A673 (cell line): Measurements from ENCODE around the gene ADAM12. TPM values are rescaled to one million over a fixed set of nuclear protein-coding genes. Genes with fewer than 3 reads are reported as not detected.

Experiments
- BruUV-seq: library from RNA; stranded (reverse); fragments of 400-500 nt; replicated peaks from 2 replicates; lab custom pipeline; 2021; lab: Mats Ljungman, UMichigan
- CTCF ChIA-PET: fragments of 300-600 bp; sonication (Branson Sonifier 250); formaldehyde crosslinking; loops from one replicate; lab custom pipeline; 2022; ENCODE audit warnings: antibody characterized with exemption; lab: Charles Lee
- POLR2A ChIA-PET: fragments of 300-600 bp; sonication (Branson Sonifier 250); formaldehyde crosslinking; loops from one replicate; lab custom pipeline; 2022; ENCODE audit warnings: antibody characterized with exemption; ENCODE audit not compliant: low non-redundant PET; lab: Charles Lee
- DNase-seq: peaks from one replicate; pipeline ENCODE4 v3.0.0-alpha.2; 2015; ENCODE audit warnings: low spot score
- H3K27ac ChIP-seq: fragments of 200-600 bp; sonication (generic); 2 replicates; pipeline ENCODE4 v1.5.1; 2016; ENCODE audit warnings: mixed run types, low read depth, mild to moderate bottlenecking, mixed read lengths, antibody characterized with exemption, low read length; ENCODE audit not compliant: poor library complexity, severe bottlenecking
- H3K27me3 ChIP-seq: fragments of 200-600 bp; sonication (generic); replicated peaks from 2 replicates; pipeline ENCODE4 v1.6.1; 2017; ENCODE audit warnings: mixed run types, low read depth, mild to moderate bottlenecking, mixed read lengths, antibody characterized with exemption, low read length; ENCODE audit not compliant: insufficient read depth, poor library complexity
- H3K36me3 ChIP-seq: fragments of 200-600 bp; sonication (generic); 2 replicates; pipeline ENCODE4 v1.6.1; 2016; ENCODE audit warnings: mixed run types, mild to moderate bottlenecking, mixed read lengths, antibody characterized with exemption, low read length; ENCODE audit not compliant: insufficient read depth, poor library complexity, severe bottlenecking
- H3K4me1 ChIP-seq: fragments of 200-600 bp; sonication (generic); 2 replicates; pipeline ENCODE4 v1.6.1; 2017; ENCODE audit warnings: mixed run types, mild to moderate bottlenecking, mixed read lengths, antibody characterized with exemption, low read length; ENCODE audit not compliant: insufficient read depth, poor library complexity, severe bottlenecking
- H3K4me3 ChIP-seq: fragments of 200-600 bp; sonication (generic); 2 replicates; pipeline ENCODE4 v1.5.1; 2016; ENCODE audit warnings: low read depth, mixed run types, mild to moderate bottlenecking, mixed read lengths, low read length; ENCODE audit not compliant: poor library complexity, severe bottlenecking
- H3K9me3 ChIP-seq: fragments of 200-600 bp; sonication (generic); 2 replicates; pipeline ENCODE4 v1.6.1; 2016; ENCODE audit warnings: mixed run types, low read depth, mild to moderate bottlenecking, mixed read lengths, antibody characterized with exemption, low read length; ENCODE audit not compliant: poor library complexity, severe bottlenecking
- CTCF ChIP-seq: fragments of 300-800, 200-600 bp; sonication (generic); conservative IDR thresholded peaks from 2 replicates; pipeline ENCODE4 v1.5.1; 2017; ENCODE audit warnings: low read depth, mild to moderate bottlenecking, antibody characterized with exemption, low read length, moderate library complexity, mixed read lengths
- EZH2 ChIP-seq: fragments of 200-600 bp; sonication (generic); IDR thresholded peaks from 2 replicates; pipeline ENCODE4 v1.6.1; 2017; ENCODE audit warnings: borderline replicate concordance, low read depth, mild to moderate bottlenecking, mixed read lengths, antibody characterized with exemption, low read length; ENCODE audit not compliant: poor library complexity, severe bottlenecking
- intact Hi-C: fragments of 100-400 bp; cut with micrococcal nuclease; formaldehyde crosslinking; loops from one replicate; pipeline ENCODE4 v1.10.0; 2022; ENCODE audit not compliant: unreplicated experiment
- total RNA-seq: library from RNA; stranded (reverse); gene quantifications from 2 replicates; pipeline ENCODE4 v1.2.3, GENCODE V29; 2021

Gene ADAM12
- total RNA-seq, 1 experiment from 2014 or later: 0.17 TPM

GRCh38 chr10:126016882-126017281 is 371.4 kb downstream of the ADAM12 start:
- POLR2A ChIA-PET: no interaction called here
- no peaks in the 10 kb centered on the region for H3K4me1 ChIP-seq
- intact Hi-C loops: no loop called here

GRCh38 chr10:126016156-126016805 is 372.0 kb downstream of the ADAM12 start:
- Histone ChIP-seq H3K4me1 (no peaks in the 10 kb centered on the region), H3K27ac (no peak overlapping the region), H3K9me3 (no peaks in the 10 kb centered on the region), H3K4me3 (no peak overlapping the region), H3K27me3 (no peaks in the 10 kb centered on the region), H3K36me3 (no peaks in the 10 kb centered on the region)
- DNase-seq: no peak
- ChIA-PET POLR2A (no interaction called here), CTCF (no interaction called here)
- no peak for TF ChIP-seq CTCF
- TF ChIP-seq EZH2: no peak
- intact Hi-C loops: no loop called here
- BruUV-seq: no TSS peak

More at GRCh38 chr10:126016882-126017281, 371.4 kb downstream of the ADAM12 start:
- no peaks in the 10 kb centered on the region for H3K36me3 ChIP-seq
- no peak overlapping the region for H3K27ac ChIP-seq
- no peak for TF ChIP-seq CTCF
- TF ChIP-seq EZH2: no peak
- H3K9me3 ChIP-seq: no peaks in the 10 kb centered on the region
- H3K27me3 ChIP-seq: no peaks in the 10 kb centered on the region
- no peak overlapping the region for H3K4me3 ChIP-seq
- no peak for DNase-seq
- CTCF ChIA-PET: no interaction called here
- BruUV-seq: no TSS peak

GRCh38 chr10:126015413-126015812 is 372.9 kb downstream of the ADAM12 start:
- no peaks in the 10 kb centered on the region for H3K9me3 ChIP-seq
- no peak overlapping the region for H3K27ac ChIP-seq
- no peak for TF ChIP-seq EZH2
- no peak for TF ChIP-seq CTCF
- BruUV-seq: no TSS peak
- ChIA-PET POLR2A (no interaction called here), CTCF (no interaction called here)
- intact Hi-C loops: no loop called here
- DNase-seq: no peak
- no peaks in the 10 kb centered on the region for H3K36me3 ChIP-seq
- H3K27me3 ChIP-seq: no peaks in the 10 kb centered on the region
- no peaks in the 10 kb centered on the region for H3K4me1 ChIP-seq
- H3K4me3 ChIP-seq: no peak overlapping the region
